Measurements from ENCODE around the gene SENP7.
"Not testable (repeated sequence)": the region's sequence is repeated elsewhere in the genome, so short reads cannot be mapped to it uniquely, and the experiment has no call there.

Gene SENP7

DNA sequence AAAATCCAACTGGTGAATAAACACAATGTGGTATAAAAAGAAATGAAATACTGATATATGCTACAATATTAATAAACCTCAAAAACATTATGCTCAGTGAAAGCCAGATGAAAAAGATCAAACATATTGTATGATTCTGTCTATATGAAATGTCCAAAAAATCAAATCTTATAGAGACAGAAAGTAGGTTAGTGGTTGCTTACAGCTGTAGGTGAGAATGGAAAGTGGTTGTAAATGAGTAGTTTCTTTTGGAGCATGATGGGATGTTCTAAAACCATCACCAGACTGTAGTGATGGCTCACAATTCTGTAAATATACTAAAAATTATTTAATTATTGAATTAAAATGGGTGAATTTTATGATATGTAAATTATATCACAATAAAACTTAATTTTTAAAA is 58.4 kb downstream of the SENP7 start:
- no peak for DNase-seq (ENCODE audit: low spot score)

DNA sequence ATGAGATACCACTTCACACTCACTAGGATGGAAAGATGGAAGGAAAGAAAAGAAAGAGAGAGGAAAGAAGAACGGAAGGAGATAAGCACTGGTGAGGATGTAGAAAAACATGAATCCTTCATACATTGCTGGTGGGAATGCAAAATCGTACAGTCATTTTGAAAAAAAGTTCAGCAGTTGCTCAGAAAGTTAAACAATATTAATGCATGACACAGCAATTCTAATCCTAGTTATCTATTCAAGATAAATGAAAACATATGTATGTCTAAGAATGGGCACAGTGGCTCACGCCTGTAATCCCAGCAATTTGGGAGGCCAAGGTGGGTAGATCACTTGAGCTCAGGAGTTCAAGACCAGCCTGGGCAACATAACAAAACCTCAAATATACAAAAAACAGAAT is 59.1 kb downstream of the SENP7 start:
- no peak for DNase-seq (ENCODE audit: low spot score)

DNA sequence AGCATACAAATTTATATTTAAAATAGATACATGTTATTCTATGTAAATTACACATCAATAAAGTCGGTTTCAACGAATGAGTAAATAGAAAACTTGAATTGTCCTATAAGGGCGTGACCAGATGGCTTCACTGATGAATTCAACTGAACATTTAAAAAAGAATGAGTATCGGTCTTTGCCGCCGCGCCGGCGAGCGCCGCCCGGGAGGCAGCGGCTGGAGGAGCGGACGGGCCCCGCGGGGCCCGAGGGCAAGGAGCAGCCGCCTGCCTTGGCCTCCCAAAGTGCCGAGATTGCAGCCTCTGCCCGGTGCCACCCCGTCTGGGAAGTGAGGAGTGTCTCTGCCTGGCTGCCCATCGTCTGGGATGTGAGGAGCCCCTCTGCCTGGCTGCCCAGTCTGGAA is 74.4 kb downstream of the SENP7 start:
- DNase-seq (ENCODE audit: low spot score), result not testable (repeated sequence)

DNA sequence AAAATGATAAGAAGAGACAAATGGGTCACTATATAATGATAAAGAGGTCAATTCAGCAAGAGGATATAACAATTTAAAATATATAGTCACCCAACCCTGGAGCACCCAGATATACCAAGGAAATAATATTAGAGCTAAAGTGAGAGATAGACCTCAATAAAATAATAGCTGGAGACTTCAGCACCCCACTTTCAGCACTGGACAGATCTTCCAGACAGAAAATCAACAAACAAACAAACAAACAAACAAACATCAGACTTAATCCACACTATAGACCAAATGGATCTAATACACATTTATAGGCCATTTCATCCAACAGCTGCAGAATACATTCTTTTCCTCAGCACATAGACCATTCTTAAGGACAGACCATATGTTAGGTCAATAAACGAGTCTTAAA is 79.4 kb downstream of the SENP7 start:
- DNase-seq (ENCODE audit: low spot score), result no peak

DNA sequence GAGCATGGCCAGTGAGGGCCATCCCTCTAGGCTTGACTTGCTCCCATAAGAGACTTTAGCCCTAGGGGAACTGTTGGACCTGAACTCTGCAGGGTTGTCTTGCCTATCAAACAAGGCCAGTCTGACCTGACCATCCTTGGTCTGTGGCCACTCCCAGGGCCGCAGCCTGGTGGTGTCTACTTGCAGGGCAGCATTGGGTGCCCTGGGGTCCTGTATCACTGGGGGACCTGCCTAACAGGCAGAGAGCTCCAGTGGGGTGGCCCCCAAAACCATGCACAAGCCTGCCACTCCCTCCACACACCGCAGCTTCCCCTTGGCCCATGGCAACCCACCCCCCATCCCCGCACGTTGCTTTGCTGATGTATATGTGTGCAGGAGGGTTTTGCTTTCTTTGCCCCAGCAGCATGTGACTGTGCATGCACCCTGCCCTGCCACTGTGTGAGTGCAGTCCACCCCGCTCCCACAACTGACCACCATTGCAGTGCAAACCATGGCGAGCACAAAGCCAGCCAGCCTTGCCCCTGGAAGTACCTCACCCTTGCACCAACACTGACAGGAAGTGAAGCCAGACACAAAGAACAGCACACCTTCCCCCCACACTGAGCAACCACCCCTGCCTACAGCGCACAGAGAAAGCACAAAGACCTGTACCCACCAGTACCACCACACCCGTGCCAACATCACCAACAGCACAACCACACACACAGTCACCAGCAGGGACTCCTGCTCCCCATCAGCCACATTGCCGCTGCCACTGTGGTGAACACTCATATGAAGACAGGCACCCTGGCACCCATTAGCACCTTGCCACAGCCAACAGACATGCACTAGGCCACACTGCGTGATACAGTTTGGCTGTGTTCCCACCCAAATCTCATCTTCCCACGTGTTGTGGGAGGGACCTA is 88.8 kb downstream of the SENP7 start:
- no peak for DNase-seq (ENCODE audit: low spot score)

DNA sequence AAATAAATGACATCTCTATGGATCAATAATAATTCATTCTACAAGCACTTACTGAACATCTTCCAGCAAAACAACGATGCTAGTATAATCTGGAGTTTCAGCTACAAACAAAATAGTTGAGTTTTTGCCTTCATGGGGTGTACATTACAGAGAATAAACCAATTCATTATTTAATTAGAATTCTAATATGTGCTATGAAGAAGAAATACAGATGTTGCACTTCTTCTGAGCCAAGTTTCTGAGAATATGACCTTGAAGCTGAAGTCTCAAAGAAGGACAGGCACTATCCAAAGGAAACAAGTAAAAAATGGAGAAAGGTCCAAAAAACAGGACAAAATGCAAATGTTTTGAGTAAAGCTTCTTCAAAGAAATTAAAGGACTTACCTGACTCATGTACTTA is 94.2 kb downstream of the SENP7 start:
- no peak for DNase-seq (ENCODE audit: low spot score)

DNA sequence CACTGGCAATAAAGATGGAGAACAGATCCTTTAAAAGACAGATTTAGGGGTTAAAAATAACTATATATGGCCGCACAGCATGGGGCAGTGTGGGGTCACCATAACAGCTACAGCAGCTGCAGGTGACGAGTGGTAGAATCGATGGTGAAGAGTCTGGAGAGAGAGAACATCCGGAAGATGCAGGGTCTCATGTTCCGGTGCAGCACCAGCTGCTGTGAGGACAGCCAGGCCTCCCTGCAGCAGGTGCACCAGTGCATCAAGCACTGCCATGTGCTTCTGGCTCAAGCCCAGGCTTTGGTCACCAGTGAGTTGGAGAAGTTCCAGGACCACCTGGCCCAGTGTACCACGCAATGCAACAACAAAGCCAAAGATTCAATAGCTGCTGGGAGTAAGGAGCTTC is 98.9 kb downstream of the SENP7 start:
- DNase-seq (ENCODE audit: low spot score), result no peak

DNA sequence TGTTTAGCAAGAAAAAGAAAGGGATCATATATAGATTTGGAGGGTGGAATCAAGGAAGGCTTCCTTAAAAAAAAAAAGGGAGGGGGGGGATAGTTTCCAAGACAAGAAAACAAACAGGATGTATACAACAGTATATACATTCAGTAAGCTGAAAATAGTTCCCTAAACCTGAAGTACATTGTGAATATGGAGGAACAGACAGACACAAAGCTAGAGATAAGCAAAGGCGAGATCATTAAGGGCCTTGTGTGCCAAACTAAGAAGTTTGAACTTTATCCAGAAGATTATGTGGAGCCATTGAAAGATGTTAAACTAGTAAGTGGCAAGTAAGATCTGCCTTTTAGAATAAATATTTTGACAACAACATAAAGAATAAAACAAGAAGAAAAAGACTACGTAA is 99.4 kb downstream of the SENP7 start:
- DNase-seq (ENCODE audit: low spot score), result no peak

DNA sequence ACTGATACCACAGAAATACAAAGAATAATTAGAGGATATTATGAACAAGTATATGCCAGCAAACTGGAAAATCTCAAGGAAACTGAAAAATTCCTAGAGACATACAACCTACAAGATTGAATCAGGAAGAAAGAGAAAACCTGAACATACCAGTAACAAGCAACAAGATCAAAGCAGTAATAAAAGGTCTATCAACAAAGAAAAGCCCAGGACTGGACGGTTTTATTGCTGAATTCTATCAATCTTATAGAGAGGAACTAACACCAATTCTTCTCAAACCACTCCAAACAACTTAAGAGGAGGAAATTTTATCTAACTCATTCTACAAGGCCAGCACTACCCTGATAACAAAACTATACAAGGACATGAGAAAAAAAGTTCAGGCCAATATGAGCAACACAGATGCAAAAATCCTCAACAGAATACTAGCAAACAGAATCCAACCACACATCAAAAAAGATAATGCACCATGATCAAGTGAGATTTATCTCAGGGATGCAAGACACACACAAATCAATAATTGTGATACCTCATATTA is 121.5 kb downstream of the SENP7 start:
- no peak for DNase-seq (ENCODE audit: low spot score)

DNA sequence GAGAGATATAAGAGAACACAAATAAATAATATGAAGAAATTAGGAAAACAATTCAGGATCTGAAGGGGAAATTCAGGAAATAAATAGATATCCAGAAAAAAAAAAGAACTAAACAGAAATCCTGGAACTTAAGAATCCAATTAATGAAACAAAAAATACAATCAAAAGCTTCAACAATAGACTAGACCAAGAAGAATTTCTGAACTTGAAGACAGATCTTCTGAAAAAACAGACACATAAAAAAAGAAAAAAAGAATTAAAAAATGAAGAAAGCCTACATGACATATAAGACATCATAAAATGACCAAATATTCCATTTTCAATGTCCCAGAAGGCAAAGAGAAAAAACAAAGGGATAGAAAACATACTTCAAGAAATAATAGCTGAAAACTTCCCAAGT is 124.3 kb downstream of the SENP7 start:
- DNase-seq (ENCODE audit: low spot score), result no peak

DNA sequence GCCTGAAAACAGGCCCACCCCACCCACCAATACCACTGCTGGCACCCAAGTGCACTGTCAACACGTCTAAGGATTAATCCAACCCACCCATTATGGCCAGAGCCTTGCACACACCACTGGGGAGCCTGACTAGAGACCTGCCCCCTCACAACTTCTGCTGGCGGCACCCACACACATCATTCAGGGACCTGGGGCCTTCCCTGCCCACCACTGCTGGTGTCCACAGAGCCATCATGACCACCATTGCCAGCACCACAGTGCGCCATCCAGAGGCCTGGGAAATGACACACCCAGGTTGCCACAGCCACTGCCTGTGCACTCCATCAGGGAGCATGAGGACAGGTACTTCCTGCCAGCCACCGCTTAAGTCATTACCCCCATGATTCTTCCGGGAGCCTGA is 125.7 kb downstream of the SENP7 start:
- no peak for DNase-seq (ENCODE audit: low spot score)

DNA sequence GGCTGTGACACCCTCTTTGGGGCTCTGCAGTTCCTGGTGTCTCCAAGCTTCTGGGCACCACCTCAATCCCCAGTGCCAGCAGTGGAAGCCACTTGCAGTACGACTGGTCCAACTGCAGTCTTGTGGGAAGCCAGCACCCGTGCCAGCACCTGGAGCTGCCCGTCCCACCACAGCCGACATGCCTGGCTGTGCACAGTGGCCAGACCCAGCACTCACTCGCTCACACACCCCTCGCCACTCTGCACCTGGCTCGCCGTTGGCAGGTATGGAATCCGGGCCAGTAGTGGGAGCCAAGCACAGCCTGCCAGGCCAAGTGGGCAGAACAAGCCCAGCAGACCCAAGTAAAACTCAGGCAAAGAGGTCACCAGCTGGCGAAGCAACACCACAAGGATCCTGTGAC is 128.6 kb downstream of the SENP7 start:
- DNase-seq (ENCODE audit: low spot score), result no peak

DNA sequence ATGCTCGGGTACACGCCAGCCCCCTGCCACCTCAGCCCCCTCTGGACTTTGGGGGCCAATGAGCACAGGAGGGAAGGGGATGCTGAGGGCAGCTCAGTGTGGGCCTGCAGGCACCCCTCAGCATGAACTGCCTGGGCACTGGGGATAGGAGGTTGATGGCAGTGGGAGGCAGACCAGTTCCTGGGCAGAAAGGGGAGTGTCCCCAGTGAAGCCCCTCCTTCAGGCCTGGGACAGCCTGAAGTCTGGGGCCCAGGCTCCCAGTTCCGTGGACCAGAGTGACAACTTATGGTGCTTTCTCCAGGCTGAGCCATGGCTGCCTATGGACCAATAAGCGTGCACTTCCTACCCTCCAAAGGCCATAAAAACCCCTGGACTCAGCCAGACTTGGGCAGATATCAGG is 129.4 kb downstream of the SENP7 start:
- DNase-seq (ENCODE audit: low spot score), result no peak

DNA sequence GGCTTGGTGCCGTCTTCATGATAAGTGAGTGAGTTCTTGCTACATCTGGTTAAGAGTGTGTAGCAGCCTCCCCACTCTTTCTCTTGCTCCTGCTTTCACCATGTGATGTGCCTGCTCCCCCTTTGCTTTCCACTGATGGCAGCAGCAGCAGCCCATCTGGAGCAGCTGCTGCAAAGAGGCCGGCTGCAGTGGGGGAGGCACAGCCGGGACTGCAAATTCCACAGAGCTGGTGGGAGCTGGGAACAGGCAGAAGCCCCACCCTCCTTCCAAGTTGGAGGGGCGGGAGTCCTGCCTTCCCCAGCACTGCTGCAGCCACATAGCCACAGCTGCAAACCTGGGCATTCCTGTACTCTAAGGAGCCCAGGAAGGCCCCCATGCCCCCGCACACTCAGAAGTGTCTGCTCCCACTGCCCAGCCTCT is 129.8 kb downstream of the SENP7 start:
- DNase-seq (ENCODE audit: low spot score), result no peak

DNA sequence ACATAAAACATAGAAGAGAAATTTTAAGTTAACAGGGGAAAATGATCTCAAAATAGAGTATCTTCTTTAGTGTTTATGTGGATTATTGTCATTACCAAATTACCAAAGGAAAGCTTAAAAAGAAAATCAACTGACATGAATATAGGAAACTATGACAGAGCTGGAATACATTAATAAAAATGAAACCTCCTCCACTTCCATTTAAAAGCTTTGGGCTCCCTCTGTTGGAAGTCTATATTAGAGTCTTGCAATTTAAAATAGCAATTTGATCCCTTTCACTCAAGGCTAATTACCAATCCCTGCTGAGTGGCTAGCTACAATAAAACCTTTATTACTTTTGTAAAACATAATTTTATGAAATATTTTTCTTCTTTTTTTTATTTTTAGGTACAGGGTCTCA is 131.2 kb downstream of the SENP7 start:
- DNase-seq (ENCODE audit: low spot score), result peak; percentile 49

DNA sequence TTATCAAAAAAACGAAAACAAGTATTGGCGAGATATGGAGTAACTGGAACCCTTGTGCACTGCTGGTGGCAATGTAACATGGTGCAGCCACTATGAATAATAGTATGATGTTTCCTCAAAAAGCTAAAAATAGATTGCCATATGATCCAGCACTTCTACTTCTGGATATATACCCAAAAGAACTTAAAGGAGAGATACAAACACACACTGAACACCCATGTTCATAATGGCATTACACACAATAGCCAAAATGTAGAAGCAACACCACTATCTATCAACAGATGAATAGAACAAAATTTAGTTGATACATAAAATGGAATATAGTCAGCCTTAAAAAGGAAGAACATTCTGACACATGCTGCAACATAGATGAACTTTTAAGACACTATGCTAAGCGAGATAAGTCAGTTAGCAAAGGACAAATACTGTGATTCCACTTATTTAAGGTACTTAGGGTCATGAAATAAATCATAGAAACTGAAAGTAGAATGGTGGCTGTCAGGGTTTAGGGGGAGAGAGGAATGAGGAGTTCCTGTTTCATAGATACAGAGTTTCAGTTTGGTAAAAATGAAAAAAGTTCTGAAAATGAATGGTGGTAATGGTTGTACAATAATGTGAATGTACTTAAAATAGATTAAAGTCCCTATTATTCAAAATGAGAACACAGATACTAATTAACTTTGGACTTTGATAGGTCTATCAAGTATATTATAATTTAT is 133.2 kb downstream of the SENP7 start:
- DNase-seq (ENCODE audit: low spot score), result no peak

DNA sequence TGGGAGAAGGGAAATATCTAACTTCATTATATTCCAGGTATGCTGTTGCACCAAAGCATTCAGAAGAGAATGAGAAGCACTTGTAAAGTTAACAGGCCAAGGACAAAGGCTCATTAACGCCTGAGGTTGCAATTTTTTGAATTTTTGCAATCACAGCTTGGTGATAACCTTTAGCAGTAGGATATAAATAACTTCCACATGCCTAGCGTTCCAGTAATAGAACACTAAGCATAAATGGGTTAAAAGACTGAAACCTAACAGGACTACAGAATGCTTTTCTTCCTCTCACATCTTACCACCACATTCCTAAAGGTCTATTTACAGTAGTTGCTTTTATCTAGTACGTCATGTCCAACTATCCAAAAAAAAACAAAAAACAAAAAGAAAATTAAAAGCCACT is 135.2 kb downstream of the SENP7 start:
- no peak for DNase-seq (ENCODE audit: low spot score)

DNA sequence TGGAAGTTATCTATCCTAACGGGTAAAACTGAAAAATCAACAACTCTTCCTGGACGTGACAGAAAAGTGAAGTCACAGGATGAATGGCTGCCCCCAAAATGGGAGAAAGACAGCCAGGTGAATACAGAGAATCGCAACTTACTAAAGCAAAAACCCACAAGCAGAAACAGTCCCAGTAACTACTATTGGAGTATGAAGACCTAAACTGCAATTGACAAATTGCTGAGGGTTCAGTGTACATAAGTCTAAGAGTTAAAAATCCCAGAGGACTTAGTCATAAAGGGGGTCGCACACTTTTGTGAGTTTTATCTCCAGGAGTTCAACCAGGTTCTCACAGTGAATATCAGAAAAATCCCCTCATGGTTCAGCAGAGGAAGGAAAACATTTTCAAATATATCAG is 135.8 kb downstream of the SENP7 start:
- DNase-seq (ENCODE audit: low spot score), result no peak

DNA sequence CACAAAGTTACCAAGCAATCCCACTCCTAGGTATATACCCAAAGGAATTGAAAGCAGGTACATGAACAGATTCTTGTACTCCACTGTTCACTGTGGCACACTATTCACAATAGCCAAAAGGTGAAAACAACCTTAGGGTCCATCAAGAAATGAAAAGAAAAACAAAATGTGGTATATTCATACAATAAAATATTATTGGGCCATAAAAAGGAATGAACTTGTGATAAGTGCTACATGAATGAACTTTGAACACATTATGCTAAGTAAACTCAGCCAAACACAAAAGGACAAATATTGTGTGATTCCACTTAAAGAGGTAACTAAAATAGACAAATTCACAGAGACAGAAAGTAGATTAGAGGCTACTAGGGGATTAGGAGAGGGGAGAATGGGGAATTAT is 137.4 kb downstream of the SENP7 start:
- no peak for DNase-seq (ENCODE audit: low spot score)

DNA sequence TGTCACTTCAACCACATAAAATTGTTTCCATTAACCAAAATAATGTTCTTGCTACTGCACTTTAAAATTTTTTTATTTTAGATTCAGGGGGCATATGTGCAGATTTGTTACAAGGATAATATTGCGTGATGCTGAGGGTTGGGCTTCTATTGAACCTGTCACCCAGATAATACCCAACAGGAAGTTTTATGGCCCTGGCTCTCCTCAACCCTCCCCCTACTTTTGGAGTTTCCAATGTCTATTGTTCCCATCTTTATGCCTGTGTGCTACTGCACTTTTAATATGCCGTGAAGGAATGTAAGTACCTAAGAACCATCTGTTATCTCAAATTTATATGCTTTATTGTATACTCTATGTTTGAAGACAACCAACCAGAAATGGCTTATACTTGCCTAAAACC is 150.6 kb downstream of the SENP7 start:
- DNase-seq (ENCODE audit: low spot score), result no peak

DNA sequence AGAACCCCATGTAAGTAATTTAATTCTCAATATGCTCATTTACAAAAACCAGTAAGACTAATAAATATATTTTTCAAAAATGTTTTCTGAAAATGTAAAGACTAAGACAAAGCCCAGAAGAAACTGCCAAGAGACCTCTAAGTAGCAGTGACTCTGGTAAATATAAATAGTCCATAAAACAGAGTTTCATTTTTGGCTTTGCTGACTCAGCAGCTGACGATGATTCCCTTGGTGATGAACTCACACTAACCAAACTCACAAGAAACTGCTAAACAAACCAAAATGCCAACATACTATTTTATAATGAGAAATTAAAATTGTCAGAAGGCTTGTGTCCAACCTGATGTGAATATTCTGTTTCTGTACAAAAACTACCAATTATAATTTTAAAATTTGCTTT is 161.2 kb downstream of the SENP7 start:
- DNase-seq (ENCODE audit: low spot score), result no peak

DNA sequence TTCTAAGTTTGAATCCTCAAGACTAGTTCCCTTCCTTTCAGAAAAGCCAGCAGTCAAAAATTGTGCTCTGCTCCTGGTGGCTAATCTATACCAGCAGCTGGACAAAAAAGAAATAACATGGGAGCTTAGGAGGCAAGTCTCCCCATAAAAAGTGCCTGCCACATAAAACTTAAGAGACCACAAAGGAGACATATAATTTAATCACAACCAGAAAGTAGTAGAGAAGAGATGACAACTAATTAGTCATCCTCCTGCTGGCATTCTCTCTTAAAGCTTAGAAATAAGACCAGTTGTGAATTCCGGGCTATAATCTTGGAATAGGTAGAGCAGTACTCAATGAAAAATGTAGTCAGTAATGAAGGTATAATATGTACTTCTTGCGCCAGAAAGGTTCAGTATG is 172.4 kb downstream of the SENP7 start:
- DNase-seq (ENCODE audit: low spot score), result no peak

DNA sequence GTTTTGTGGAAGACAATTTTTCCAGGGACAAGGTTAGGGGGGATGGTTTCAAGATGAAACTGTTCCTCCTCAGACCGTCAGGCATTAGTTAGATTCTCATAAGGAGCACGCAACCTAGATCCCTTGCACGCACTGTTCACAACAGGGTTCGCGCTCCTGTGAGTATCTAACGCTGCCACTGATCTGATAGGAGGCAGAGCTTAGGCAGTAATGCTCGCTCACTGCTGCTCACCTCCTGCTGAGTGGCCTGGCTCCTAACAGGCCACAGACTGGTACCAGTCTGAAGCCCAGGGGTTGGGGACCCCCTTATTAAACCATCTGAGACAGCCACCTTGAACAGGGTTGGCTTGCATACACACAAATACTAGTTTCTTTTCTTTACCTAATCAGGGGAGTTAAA is 179.1 kb downstream of the SENP7 start:
- no peak for DNase-seq (ENCODE audit: low spot score)

Measured in SW480 (cell line).